Measurements from ENCODE around the gene PIPOX.

- TF ChIP-seq CTCF (IDR thresholded peaks at IDR 0.05), result no peak
- TF ChIP-seq POLR2A (IDR thresholded peaks at IDR 0.05), result no peak
Observed at GRCh38 chr17:29037739-29038084, 5.2 kb upstream of the PIPOX start.

All from right lobe of liver (tissue), 4 donors.